B cell (primary cell): ENCODE measurements around the gene ZNF407. TPM values are rescaled to one million over a fixed set of nuclear protein-coding genes. Genes with fewer than 3 reads are reported as not detected.
A peak's percentile ranks its signal among the peaks of the same experiment; 100 is the strongest.

Experiments
- ATAC-seq: fragments of 200-7000 bp; cut with Tn5 transposase; one replicate; pipeline ENCODE4 v1.10.0; 2021; ENCODE audit warnings: low read depth, mild to moderate bottlenecking, moderate number of reproducible peaks, moderate library complexity
- CTCF ChIA-PET: fragments of 350-600 bp; sonication (Branson Sonifier 250); formaldehyde crosslinking; loops from one replicate; lab custom pipeline; 2021; ENCODE audit warnings: antibody characterized with exemption, inconsistent platforms; lab: Charles Lee
- POLR2A ChIA-PET: fragments of 350-600 bp; sonication (Branson Sonifier 250); formaldehyde crosslinking; loops from one replicate; lab custom pipeline; 2021; ENCODE audit warnings: antibody characterized with exemption; lab: Charles Lee
- DNase-seq: peaks from one replicate; pipeline ENCODE4 v3.0.0; 2013
- H2AFZ ChIP-seq: 2 replicates; pipeline ENCODE4 v1.6.1; 2012; ENCODE audit warnings: mild to moderate bottlenecking, low read depth, low read length; ENCODE audit not compliant: insufficient read depth, poor library complexity, severe bottlenecking
- H3K27ac ChIP-seq, 2 donors: 1 replicate in 1 of 2; 2 replicates in 1 of 2; pipeline ENCODE4 v1.5.1; 2012 to 2013; ENCODE audit warnings: low read length in 2 of 2, mild to moderate bottlenecking in 2 of 2, moderate library complexity in 1 of 2
- H3K27me3 ChIP-seq, 4 experiments: fragments of 200-600 bp in 1 of 4; sonication (generic) in 1 of 4; replicated peaks in 1 of 4; 1 replicate in 2 of 4; 2 replicates in 2 of 4; pipeline versions ENCODE4 v1.6.1 to v1.7.0; 2013 to 2016; ENCODE audit warnings: low read length in 3 of 4, mild to moderate bottlenecking in 2 of 4, mixed read lengths in 1 of 4, moderate library complexity in 1 of 4; ENCODE audit not compliant: insufficient read depth in 4 of 4, control insufficient read depth in 3 of 4; ENCODE audit errors: control extremely low read depth in 1 of 4
- H3K36me3 ChIP-seq, 2 experiments: replicated peaks in 1 of 2; 1 replicate in 1 of 2; 2 replicates in 1 of 2; pipeline versions ENCODE4 v1.6.1 to v1.7.1; 2013; ENCODE audit warnings: low read length in 1 of 2; ENCODE audit not compliant: insufficient read depth in 2 of 2, control insufficient read depth in 1 of 2; ENCODE audit errors: control extremely low read depth in 1 of 2, extremely low read depth in 1 of 2
- H3K4me1 ChIP-seq, 2 donors: fragments of 200-600 bp in 1 of 2; sonication (generic) in 1 of 2; 1 replicate in 1 of 2; 2 replicates in 1 of 2; pipeline versions ENCODE4 v1.5.1 to v1.6.1; 2013 to 2017; ENCODE audit warnings: low read length in 2 of 2; ENCODE audit not compliant: control insufficient read depth in 2 of 2, insufficient read depth in 2 of 2
- H3K4me2 ChIP-seq: replicated peaks from 2 replicates; pipeline ENCODE3; 2012; ENCODE audit warnings: mild to moderate bottlenecking, low read depth, low read length; ENCODE audit not compliant: poor library complexity, severe bottlenecking
- H3K4me3 ChIP-seq, 5 experiments: fragments of 200-600 bp in 1 of 5; sonication (generic) in 1 of 5; 1 replicate in 3 of 5; 2 replicates in 2 of 5; pipeline versions ENCODE4 v1.5.1 to v1.7.0; 2011 to 2016; ENCODE audit warnings: low read length in 4 of 5, mild to moderate bottlenecking in 4 of 5, low read depth in 2 of 5, control low read depth in 1 of 5, moderate library complexity in 1 of 5; ENCODE audit not compliant: insufficient read depth in 1 of 5; ENCODE audit errors: control extremely low read depth in 1 of 5, extremely low read depth in 1 of 5
- H3K79me2 ChIP-seq: fragments of 200-600 bp; sonication (generic); one replicate; pipeline ENCODE4 v1.6.0; 2016; ENCODE audit warnings: low read length; ENCODE audit not compliant: control insufficient read depth, insufficient read depth
- H3K9ac ChIP-seq: fragments of 200-600 bp; sonication (generic); 2 replicates; pipeline ENCODE4 v1.6.1; 2017; ENCODE audit warnings: mild to moderate bottlenecking, low read length, moderate library complexity
- H3K9me3 ChIP-seq, 3 donors: one replicate each; pipeline versions ENCODE4 v1.6.1 to v1.7.1; 2013; ENCODE audit warnings: low read length in 2 of 3; ENCODE audit not compliant: control insufficient read depth in 2 of 3, insufficient read depth in 1 of 3; ENCODE audit errors: control extremely low read depth in 1 of 3
- H4K20me1 ChIP-seq: 2 replicates; pipeline ENCODE4 v1.6.0; 2012; ENCODE audit warnings: mild to moderate bottlenecking, low read length; ENCODE audit not compliant: insufficient read depth, control insufficient read depth, poor library complexity, severe bottlenecking
- H3K27ac Mint-ChIP-seq: one replicate; pipeline ENCODE4 v1.8.0; 2021; ENCODE audit warnings: mixed read lengths
- H3K27me3 Mint-ChIP-seq: one replicate; pipeline ENCODE4 v1.8.0; 2021; ENCODE audit warnings: mixed read lengths
- H3K4me1 Mint-ChIP-seq: one replicate; pipeline ENCODE4 v1.8.0; 2021; ENCODE audit warnings: mixed read lengths
- H3K4me3 Mint-ChIP-seq: one replicate; pipeline ENCODE4 v1.8.0; 2021; ENCODE audit warnings: mixed read lengths
- H3K9me3 Mint-ChIP-seq: one replicate; pipeline ENCODE4 v1.8.0; 2022; ENCODE audit warnings: mixed read lengths; ENCODE audit not compliant: insufficient read depth
- CTCF ChIP-seq: fragments of 200-600 bp; IDR thresholded peaks from one replicate; pipeline ENCODE4 v1.8.0; 2022; ENCODE audit warnings: antibody characterized with exemption, mild to moderate bottlenecking
- EZH2 ChIP-seq: IDR thresholded peaks from 2 replicates; pipeline ENCODE4 v1.6.1; 2012; ENCODE audit warnings: borderline replicate concordance, low read depth, mild to moderate bottlenecking, moderate library complexity, low read length; ENCODE audit not compliant: insufficient read depth, poor library complexity, severe bottlenecking
- WGBS: methylation state at CpG from one replicate; pipeline ENCODE4 v1.1.5; 2013; ENCODE audit warnings: missing lambda C conversion rate; ENCODE audit not compliant: insufficient coverage; 5-methylcytosine and 5-hydroxymethylcytosine counted together
- intact Hi-C: fragments of 100-400 bp; cut with micrococcal nuclease; formaldehyde crosslinking; loops from one replicate; pipeline ENCODE4 v1.10.0; 2022
- polyA plus RNA-seq: library from polyadenylated mRNA; depleted of rRNA; stranded (reverse); fragments of >200 nt; gene quantifications from 2 replicates; pipeline ENCODE4 v1.2.3, GENCODE V29; 2012
- total RNA-seq, 2 donors: library from RNA; stranded (reverse); fragments of 120-200 nt in 1 of 2; gene quantifications; 1 replicate in 1 of 2; 2 replicates in 1 of 2; pipeline versions ENCODE4 v1.2.3 to v1.2.4, GENCODE V29; 2013 to 2022

Gene ZNF407
- total and polyA plus RNA-seq, 2 donors (not counting 1 experiment from before 2014, with no cell fraction given) = 4.5 to 37.1 TPM

- no peaks in the 10 kb centered on the region for H3K36me3 ChIP-seq
- H3K79me2 ChIP-seq = no peaks in the 10 kb centered on the region
- H3K4me3 ChIP-seq = peak overlapping the region; percentile 28 to 64 (median 52)
- peak overlapping the region; percentile 93 for H3K27ac Mint-ChIP-seq
- POLR2A ChIA-PET = interaction anchor here (1.0 to 1.2 kb wide), 2 partner anchors 137 to 472 kb away, joined by 3 read pairs; no protein-coding TSS in a partner anchor
- no peaks in the 10 kb centered on the region for H3K27me3 Mint-ChIP-seq
- peak overlapping the region; percentile 76 to 84 for H3K27ac ChIP-seq
- peak overlapping the region; percentile 63 for H3K9ac ChIP-seq
- H4K20me1 ChIP-seq = no peaks in the 10 kb centered on the region
- H3K4me1 ChIP-seq = peaks cover 20 to 21% of the 10 kb centered on the region in 2 donors
- ATAC-seq (peak; percentile 83), DNase-seq (peak; percentile 67)
- H3K9me3 Mint-ChIP-seq = no peaks in the 10 kb centered on the region
- TF ChIP-seq CTCF (no peak), EZH2 (no peak)
- intact Hi-C loops = loop anchor here (2.0 kb wide), 1 partner anchor 138 kb away; the partner anchor contains the start of gene PTGR3
- peak overlapping the region; percentile 80 for H2AFZ ChIP-seq
- CTCF ChIA-PET = interaction anchor here (0.6 kb wide), 1 partner anchor 9 kb away, joined by 3 read pairs; no protein-coding TSS in a partner anchor
- H3K27me3 ChIP-seq = no peaks in the 10 kb centered on the region
- H3K4me3 Mint-ChIP-seq = peak overlapping the region; percentile 85
- peak overlapping the region; percentile 72 for H3K4me2 ChIP-seq
- 32% methylated on average over 18 of the region's 22 CpGs for WGBS
- H3K9me3 ChIP-seq = peaks cover 0 to 44% (median under 1%) of the 10 kb centered on the region in 3 donors
- H3K4me1 Mint-ChIP-seq = peaks cover 30% of the 10 kb centered on the region
Observed at GRCh38 chr18:75070625-75071483, 473.2 kb downstream of the ZNF407 start.
